Ovary (tissue), 3 donors: Measurements from ENCODE around the gene GPR32.

Source experiments
- CTCF ChIP-seq, 3 donors: fragments of 450-650 bp in 2 of 3; fragments of 200-600 bp in 1 of 3; IDR thresholded peaks; one replicate each; pipeline versions ENCODE4 v1.5.1 to v1.8.0; 2016 to 2022; ENCODE audit warnings: antibody characterized with exemption in 3 of 3, mild to moderate bottlenecking in 1 of 3
- POLR2A ChIP-seq: fragments of 450-650 bp; IDR thresholded peaks from one replicate; pipeline ENCODE4 v1.6.1; 2017; ENCODE audit warnings: antibody characterized with exemption, mild to moderate bottlenecking, moderate library complexity
- donor health status: DM: no; HTN: no; CAD: no.

GRCh38 chr19:50796128-50796633 lies 25.9 kb downstream of the GPR32 start:
- no peak for TF ChIP-seq CTCF (IDR thresholded peaks at IDR 0.05)
- no peak for TF ChIP-seq POLR2A
